Activated CD8-positive, alpha-beta T cell treated with anti-CD3 and anti-CD28 coated beads, Interleukin-2, amount 10 ng/mL, durations not matched to agents 7 days and 5 days (primary cell): ENCODE results near the gene SLC41A1. TPM values are rescaled to one million over a fixed set of nuclear protein-coding genes. Genes with fewer than 3 reads are reported as not detected.

Experiments used
- ATAC-seq: fragments of 150-1000 bp; cut with Tn5 transposase; one replicate; pipeline ENCODE4 v1.10.0; 2021; ENCODE audit warnings: moderate library complexity
- CTCF ChIA-PET: fragments of 350-600 bp; sonication (Branson Sonifier 250); formaldehyde crosslinking; loops from one replicate; lab custom pipeline; 2021; ENCODE audit warnings: antibody characterized with exemption; lab: Charles Lee
- POLR2A ChIA-PET: fragments of 350-600 bp; sonication (Branson Sonifier 250); formaldehyde crosslinking; loops from one replicate; lab custom pipeline; 2021; ENCODE audit warnings: antibody characterized with exemption; lab: Charles Lee
- DNase-seq: peaks from one replicate; pipeline ENCODE4 v3.0.0-alpha.2; 2020
- H3K27ac Mint-ChIP-seq: one replicate; pipeline ENCODE4 v1.8.0; 2021; ENCODE audit warnings: mild to moderate bottlenecking, mixed read lengths
- H3K27me3 Mint-ChIP-seq: one replicate; pipeline ENCODE4 v1.8.0; 2021; ENCODE audit warnings: low read depth, mixed read lengths
- H3K36me3 Mint-ChIP-seq: one replicate; pipeline ENCODE4 v1.8.0; 2021; ENCODE audit warnings: low read depth, mixed read lengths
- H3K4me1 Mint-ChIP-seq: one replicate; pipeline ENCODE4 v1.8.0; 2021; ENCODE audit warnings: low read depth, mixed read lengths
- H3K4me3 Mint-ChIP-seq: one replicate; pipeline ENCODE4 v1.8.0; 2021; ENCODE audit warnings: mild to moderate bottlenecking, mixed read lengths
- H3K9me3 Mint-ChIP-seq: one replicate; pipeline ENCODE4 v1.8.0; 2022; ENCODE audit warnings: mixed read lengths; ENCODE audit not compliant: insufficient read depth
- total RNA-seq, 2 experiments: library from RNA; stranded (reverse); gene quantifications; one replicate each; pipeline ENCODE4 v1.2.3, GENCODE V29; 2021

Gene SLC41A1
- total RNA-seq, 2 experiments from 2014 or later, result 8.9 to 10.1 TPM

DNA sequence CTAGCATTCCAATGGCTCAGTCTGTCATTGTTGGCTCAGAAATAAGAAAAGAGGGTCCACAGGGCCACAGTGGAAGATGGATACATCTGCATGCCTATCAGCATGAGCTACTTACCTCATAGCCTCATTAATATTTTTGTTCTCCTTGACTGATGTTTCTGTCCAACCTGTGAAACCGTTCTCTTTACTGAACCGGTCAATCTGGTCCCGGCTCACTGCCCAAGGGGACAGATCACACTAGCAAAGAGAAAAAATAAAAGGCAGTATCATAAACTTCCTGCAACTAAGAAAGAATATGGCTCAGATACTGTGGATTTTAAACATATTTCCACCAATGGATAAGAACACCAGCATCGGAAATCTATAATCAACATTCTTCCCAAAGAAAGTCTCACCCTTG, 42.4 kb downstream of the SLC41A1 start:
- Mint-ChIP-seq H3K27me3 (no peaks in the 10 kb centered on the region), H3K36me3 (peaks cover 70% of the 10 kb centered on the region), H3K4me3 (no peak overlapping the region), H3K9me3 (no peaks in the 10 kb centered on the region), H3K27ac (peak overlapping the region; percentile 49), H3K4me1 (peaks cover 56% of the 10 kb centered on the region)
- no peak for DNase-seq
- ChIA-PET POLR2A (no interaction called here), CTCF (interaction anchor here (1.3 to 7.0 kb wide), 2 partner anchors 24 to 113 kb away, joined by 3 to 49 read pairs; no protein-coding TSS in a partner anchor)
- ATAC-seq, result no peak

DNA sequence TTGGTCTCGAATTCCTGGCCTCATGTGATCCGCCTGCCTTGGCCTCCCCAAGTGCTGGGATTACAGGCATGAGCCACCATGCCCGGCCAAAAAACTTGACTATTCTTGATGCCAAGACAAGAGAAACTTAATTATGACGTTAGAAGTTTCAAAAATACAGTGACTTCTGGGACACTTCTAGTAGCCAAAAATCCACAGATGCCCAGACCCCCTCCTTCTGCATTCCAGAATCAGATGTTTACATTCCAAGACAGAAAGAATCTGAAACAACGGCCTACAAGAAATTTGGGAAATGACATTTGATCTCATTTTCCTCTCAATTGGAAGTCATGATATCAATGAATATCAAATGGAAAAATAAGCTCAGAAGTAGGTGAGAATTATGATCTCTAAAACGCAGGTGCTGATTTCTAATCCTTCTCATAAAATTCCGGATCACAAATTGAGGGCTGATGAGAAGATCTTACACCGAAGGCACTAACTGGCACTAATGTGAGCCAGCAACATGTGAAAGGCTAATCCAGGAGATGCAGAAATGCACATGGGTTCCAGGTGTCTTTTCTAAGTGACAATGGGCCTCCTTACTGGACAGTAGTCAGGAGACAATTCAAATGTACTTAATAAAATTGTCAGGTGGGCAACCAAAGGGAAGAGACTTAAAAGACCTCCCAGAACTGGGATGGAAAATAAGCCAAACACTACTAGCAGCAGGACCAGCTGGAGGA, 43.2 kb downstream of the SLC41A1 start:
- DNase-seq (no peak), ATAC-seq (no peak)
- Mint-ChIP-seq H3K4me1 (peaks cover 52% of the 10 kb centered on the region), H3K4me3 (no peak overlapping the region), H3K27me3 (no peaks in the 10 kb centered on the region), H3K36me3 (peaks cover 70% of the 10 kb centered on the region), H3K9me3 (no peaks in the 10 kb centered on the region), H3K27ac (no peak overlapping the region)
- CTCF ChIA-PET, result interaction anchor here (1.2 to 7.0 kb wide), 4 partner anchors 13 to 112 kb away, joined by 3 to 49 read pairs (median 5); no protein-coding TSS in a partner anchor
- POLR2A ChIA-PET, result no interaction called here

DNA sequence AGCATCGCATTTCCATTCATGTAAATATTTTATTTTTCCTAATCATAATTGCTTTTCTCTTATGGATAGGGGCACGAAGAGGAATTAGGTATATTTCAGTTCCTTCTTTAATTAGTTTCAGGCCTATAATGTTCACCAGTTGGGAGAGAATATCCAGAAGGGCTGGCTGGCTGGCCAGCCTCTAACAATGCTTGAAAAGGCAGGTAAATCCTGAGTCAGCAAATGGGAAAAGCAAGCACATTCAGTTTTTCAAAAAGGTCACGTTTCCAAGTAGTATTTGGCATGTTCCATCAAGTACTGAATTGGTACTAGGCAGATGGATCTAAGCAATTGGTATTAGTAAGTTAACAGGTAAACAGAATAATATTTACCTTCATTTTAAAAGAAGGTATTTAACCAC, 45.8 kb downstream of the SLC41A1 start:
- Mint-ChIP-seq H3K36me3 (peaks cover 56% of the 10 kb centered on the region), H3K9me3 (no peaks in the 10 kb centered on the region), H3K4me3 (no peak overlapping the region), H3K27ac (no peak overlapping the region), H3K27me3 (no peaks in the 10 kb centered on the region), H3K4me1 (peaks cover 31% of the 10 kb centered on the region)
- POLR2A ChIA-PET, result no interaction called here
- DNase-seq (no peak), ATAC-seq (no peak)
- CTCF ChIA-PET, result interaction anchor here (1.5 kb wide), 1 partner anchor 16 kb away, joined by 3 read pairs; no protein-coding TSS in a partner anchor

DNA sequence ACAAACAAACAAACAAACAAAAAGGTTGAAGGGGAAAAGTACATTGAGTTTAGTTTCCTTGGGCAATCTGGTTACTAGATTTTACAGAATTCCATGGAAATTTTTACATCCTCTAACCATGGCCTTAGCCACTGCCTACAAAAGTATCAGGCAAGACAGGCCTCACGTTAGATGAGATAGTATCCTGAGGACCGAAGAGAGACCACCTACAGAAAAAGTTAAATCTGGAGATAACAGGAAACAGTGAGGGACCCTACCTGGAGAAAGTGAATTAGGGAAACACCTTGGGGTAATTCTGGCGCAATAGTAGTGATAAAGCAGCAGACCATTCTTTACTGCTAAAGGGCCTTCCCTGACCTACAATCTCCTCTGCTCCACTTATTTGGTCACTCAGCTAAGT, 46.4 kb downstream of the SLC41A1 start:
- H3K9me3 Mint-ChIP-seq, result no peaks in the 10 kb centered on the region
- H3K27me3 Mint-ChIP-seq, result no peaks in the 10 kb centered on the region
- ChIA-PET POLR2A (no interaction called here), CTCF (interaction anchor here (0.8 to 1.5 kb wide), 2 partner anchors 8 to 16 kb away, joined by 3 read pairs; no protein-coding TSS in a partner anchor)
- H3K27ac Mint-ChIP-seq, result no peak overlapping the region
- H3K36me3 Mint-ChIP-seq, result peaks cover 49% of the 10 kb centered on the region
- ATAC-seq, result no peak
- H3K4me1 Mint-ChIP-seq, result peaks cover 24% of the 10 kb centered on the region
- DNase-seq, result no peak
- H3K4me3 Mint-ChIP-seq, result no peak overlapping the region

DNA sequence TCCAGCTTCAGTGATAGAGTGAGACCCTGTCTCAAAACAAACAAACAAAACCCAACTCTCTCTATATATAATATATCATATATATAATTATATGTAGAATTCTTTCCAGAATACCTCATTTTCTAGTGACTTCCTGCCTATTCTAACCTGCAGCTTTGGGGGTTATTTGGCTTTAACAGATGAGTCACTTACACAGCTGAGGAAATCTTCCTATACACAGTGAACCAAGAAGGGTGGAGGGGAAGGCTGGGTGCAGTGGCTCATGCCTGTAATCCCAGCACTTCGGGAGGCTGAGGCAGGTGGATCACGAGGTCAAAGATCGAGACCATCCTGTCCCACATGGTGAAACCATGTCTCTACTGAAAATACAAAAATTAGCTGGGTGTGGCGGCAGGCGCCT, 47.0 kb downstream of the SLC41A1 start:
- no peak for DNase-seq
- no peak for ATAC-seq
- Mint-ChIP-seq H3K4me1 (peaks cover 19% of the 10 kb centered on the region), H3K4me3 (no peak overlapping the region), H3K27me3 (no peaks in the 10 kb centered on the region), H3K36me3 (peaks cover 44% of the 10 kb centered on the region), H3K9me3 (no peaks in the 10 kb centered on the region), H3K27ac (no peak overlapping the region)
- CTCF ChIA-PET, result interaction anchor here (0.8 to 1.5 kb wide), 3 partner anchors 8 to 17 kb away, joined by 3 to 6 read pairs (median 3); no protein-coding TSS in a partner anchor
- POLR2A ChIA-PET, result interaction anchor here (0.6 to 1.0 kb wide), 2 partner anchors 8 to 17 kb away, joined by 4 read pairs; partner anchors contain the start of gene NUCKS1

DNA sequence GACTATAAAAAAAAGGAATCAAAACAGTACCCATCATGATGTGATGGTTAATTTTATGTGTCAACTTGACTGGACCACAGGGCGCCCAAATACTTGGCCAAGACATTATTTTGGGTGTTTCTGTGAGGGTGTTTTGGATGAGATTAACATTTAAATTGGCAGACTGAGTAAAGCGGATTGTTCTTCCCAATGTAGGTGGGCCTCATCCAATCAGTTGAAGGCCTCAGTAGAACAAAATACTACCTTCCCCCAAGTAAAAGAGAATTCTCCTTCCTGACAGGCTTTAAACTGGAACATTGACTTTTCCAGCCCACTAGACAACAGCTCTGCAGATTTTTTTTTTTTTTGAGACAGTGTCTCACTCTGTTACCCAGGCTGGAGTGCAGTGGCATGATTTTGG, 48.4 kb downstream of the SLC41A1 start:
- peaks cover 13% of the 10 kb centered on the region for H3K4me1 Mint-ChIP-seq
- peaks cover 35% of the 10 kb centered on the region for H3K36me3 Mint-ChIP-seq
- H3K4me3 Mint-ChIP-seq, result no peak overlapping the region
- H3K27me3 Mint-ChIP-seq, result no peaks in the 10 kb centered on the region
- ATAC-seq (no peak), DNase-seq (no peak)
- CTCF ChIA-PET, result interaction anchor here (0.8 to 1.8 kb wide), 3 partner anchors 9 to 106 kb away, joined by 3 to 6 read pairs (median 5); no protein-coding TSS in a partner anchor
- no peak overlapping the region for H3K27ac Mint-ChIP-seq
- no peaks in the 10 kb centered on the region for H3K9me3 Mint-ChIP-seq
- POLR2A ChIA-PET, result no interaction called here

DNA sequence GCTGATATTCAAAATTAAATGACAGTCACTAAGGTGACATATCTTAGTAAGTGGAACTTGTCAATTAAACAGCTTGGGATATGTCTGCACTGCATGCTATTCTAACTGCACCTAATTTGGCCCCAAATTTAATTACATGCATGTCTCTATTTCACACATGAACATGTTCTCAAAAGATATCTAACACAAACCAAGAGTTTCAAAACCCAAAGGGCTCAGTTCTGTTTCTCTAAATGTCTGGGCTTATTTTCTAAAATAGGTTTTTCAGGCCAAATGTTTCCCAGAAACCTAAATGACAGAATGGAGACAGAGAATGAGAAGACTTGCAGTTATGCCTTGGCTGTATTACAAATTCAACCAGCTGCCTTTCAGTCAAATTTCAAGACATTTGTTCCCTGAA, 49.0 kb downstream of the SLC41A1 start:
- Mint-ChIP-seq H3K27me3 (no peaks in the 10 kb centered on the region), H3K4me1 (peaks cover 13% of the 10 kb centered on the region), H3K27ac (no peak overlapping the region), H3K9me3 (no peaks in the 10 kb centered on the region), H3K36me3 (peaks cover 29% of the 10 kb centered on the region), H3K4me3 (no peak overlapping the region)
- ChIA-PET POLR2A (no interaction called here), CTCF (interaction anchor here (0.7 to 1.8 kb wide), 4 partner anchors 10 to 105 kb away, joined by 3 to 5 read pairs (median 4); no protein-coding TSS in a partner anchor)
- no peak for ATAC-seq
- no peak for DNase-seq

DNA sequence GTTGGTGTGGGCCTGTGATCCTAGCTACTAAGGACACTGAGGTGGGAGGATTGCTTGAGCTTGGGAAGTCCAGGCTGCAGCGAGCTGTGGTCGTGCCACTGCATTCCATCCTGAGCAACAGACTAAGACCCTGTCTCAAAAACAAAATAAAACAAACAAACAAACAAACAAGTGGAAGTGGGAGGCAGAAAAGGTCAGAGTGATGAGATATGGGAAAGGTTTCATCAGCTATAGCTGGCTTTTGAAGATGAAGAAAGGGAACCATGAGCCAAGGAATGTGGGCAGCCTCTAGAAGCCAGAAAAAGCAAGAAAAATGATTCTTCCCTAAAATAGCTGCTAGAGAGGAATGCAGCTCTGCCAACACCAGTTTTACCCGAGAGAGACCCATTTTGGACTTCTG, 52.4 kb downstream of the SLC41A1 start:
- POLR2A ChIA-PET, result interaction anchor here (0.7 to 1.1 kb wide), 3 partner anchors 14 to 216 kb away, joined by 3 to 5 read pairs (median 5); partner anchors contain the start of gene RAB29

DNA sequence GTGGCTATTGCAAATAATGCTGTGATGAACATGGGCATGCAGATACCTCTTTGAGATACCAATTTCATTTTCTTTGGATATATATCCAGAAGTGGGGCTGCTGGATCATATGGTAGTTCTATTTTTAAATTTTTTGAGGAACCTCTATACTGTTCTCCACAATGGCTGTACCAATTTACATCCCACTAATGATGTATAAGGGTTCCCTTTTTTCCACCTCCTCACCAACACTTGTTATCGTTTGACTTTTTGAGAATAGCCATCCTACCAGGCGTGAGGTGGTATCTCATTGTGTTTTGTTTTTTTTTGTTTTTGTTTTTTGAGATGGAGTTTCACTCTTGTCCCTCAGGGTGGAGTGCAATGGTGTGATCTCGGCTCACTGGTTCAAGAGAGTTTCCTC, 56.4 kb downstream of the SLC41A1 start:
- no peaks in the 10 kb centered on the region for H3K9me3 Mint-ChIP-seq
- POLR2A ChIA-PET, result interaction anchor here (0.5 to 0.6 kb wide), 2 partner anchors 15 to 60 kb away, joined by 3 read pairs; no protein-coding TSS in a partner anchor
- ATAC-seq (no peak), DNase-seq (no peak)
- peaks cover 5% of the 10 kb centered on the region for H3K27me3 Mint-ChIP-seq
- H3K27ac Mint-ChIP-seq, result no peak overlapping the region
- H3K36me3 Mint-ChIP-seq, result peaks cover 8% of the 10 kb centered on the region
- H3K4me3 Mint-ChIP-seq, result no peak overlapping the region
- CTCF ChIA-PET, result interaction anchor here (1.4 kb wide), 1 partner anchor 26 kb away, joined by 3 read pairs; no protein-coding TSS in a partner anchor
- H3K4me1 Mint-ChIP-seq, result no peaks in the 10 kb centered on the region

More for the DNA sequence above, 52.4 kb downstream of the SLC41A1 start:
- Mint-ChIP-seq H3K4me3 (no peak overlapping the region), H3K9me3 (no peaks in the 10 kb centered on the region), H3K36me3 (peaks cover 11% of the 10 kb centered on the region), H3K27ac (no peak overlapping the region), H3K4me1 (no peaks in the 10 kb centered on the region), H3K27me3 (peaks cover 3% of the 10 kb centered on the region)
- DNase-seq (no peak), ATAC-seq (no peak)
- CTCF ChIA-PET, result interaction anchor here (0.7 to 1.5 kb wide), 4 partner anchors 12 to 103 kb away, joined by 3 to 7 read pairs (median 4); no protein-coding TSS in a partner anchor

DNA sequence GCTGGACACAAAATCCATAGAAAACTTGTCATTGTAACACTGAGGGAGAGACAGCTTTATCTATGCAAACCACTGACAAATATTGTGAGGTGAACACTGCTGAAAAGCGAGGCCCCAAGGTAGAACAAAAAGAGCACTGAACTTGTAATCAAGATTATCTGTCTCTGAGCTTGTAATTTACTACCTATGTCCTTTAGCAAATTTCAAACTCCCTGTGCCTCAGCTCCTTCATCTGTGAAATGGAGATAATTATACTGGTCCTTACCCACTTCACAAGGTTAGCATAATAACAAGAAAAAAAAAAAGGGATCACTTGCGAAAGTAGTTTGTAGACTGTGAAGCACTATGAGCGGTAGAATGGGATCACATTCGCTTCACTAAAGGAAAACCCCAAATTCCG, 58.1 kb downstream of the SLC41A1 start:
- peaks cover 6% of the 10 kb centered on the region for H3K36me3 Mint-ChIP-seq
- H3K9me3 Mint-ChIP-seq, result no peaks in the 10 kb centered on the region
- H3K27me3 Mint-ChIP-seq, result peaks cover 5% of the 10 kb centered on the region
- H3K27ac Mint-ChIP-seq, result no peak overlapping the region
- H3K4me3 Mint-ChIP-seq, result no peak overlapping the region
- ATAC-seq (no peak), DNase-seq (no peak)
- ChIA-PET CTCF (interaction anchor here (1.4 to 2.1 kb wide), 3 partner anchors 11 to 28 kb away, joined by 3 to 8 read pairs (median 6); partner anchors contain the start of gene RAB29), POLR2A (interaction anchor here (0.6 to 1.4 kb wide), 3 partner anchors 8 to 632 kb away, joined by 3 to 8 read pairs (median 3); partner anchors contain the start of gene RAB29)
- peaks cover 13% of the 10 kb centered on the region for H3K4me1 Mint-ChIP-seq

DNA sequence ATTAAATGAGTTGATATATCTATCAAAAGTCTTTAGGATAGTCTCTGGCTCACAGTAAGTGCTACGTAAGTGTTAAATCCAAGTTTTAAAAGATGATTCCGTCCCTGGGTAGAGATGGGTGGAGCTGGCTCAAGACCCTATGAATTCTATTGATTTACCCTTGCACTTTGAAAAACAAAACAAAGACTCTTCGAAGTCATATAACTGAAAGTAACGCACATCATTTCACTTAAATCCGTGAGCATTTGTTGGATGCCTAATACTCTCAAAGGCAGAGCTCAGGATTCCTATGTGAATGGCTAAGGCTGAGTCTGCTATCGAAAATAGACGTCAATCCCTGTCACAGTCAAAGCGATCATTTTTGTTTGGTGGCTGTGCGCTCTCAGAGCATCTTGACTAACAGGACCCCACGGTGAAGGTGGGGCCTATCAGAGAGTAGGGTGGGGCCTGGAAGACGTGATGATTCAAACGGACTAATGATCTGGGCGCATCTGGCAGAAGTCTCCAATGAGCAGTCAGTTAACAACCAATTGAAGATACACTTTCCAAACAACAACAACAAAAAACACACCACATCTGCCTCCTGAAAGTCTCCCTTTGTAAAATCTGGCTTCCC, 61.9 kb downstream of the SLC41A1 start:
- H3K9me3 Mint-ChIP-seq, result no peaks in the 10 kb centered on the region
- peak overlapping the region; percentile 90 for H3K4me3 Mint-ChIP-seq
- POLR2A ChIA-PET, result interaction anchor here (0.5 to 1.0 kb wide), 4 partner anchors 22 to 146 kb away, joined by 3 to 4 read pairs (median 3); partner anchors contain the start of gene ELK4
- peaks cover 32% of the 10 kb centered on the region for H3K4me1 Mint-ChIP-seq
- H3K36me3 Mint-ChIP-seq, result peaks cover 28% of the 10 kb centered on the region
- H3K27ac Mint-ChIP-seq, result peak overlapping the region; percentile 98
- DNase-seq, result no peak
- H3K27me3 Mint-ChIP-seq, result peaks cover 3% of the 10 kb centered on the region
- no peak for ATAC-seq
- CTCF ChIA-PET, result interaction anchor here (1.0 to 1.5 kb wide), 4 partner anchors 31 to 220 kb away, joined by 3 to 5 read pairs (median 4); no protein-coding TSS in a partner anchor
